GM21526 (cell line): ENCODE measurements around the gene TADA2B.

ENCODE experiments used
- ATAC-seq: cut with Tn5 transposase; IDR thresholded peaks from one replicate; pipeline ENCODE4 v1.9.1; 2021; ENCODE audit warnings: moderate library complexity; ENCODE audit not compliant: unreplicated experiment, low FRiP score

Gene TADA2B

GRCh38 chr4:7043284-7044136 lies at the start of gene TADA2B:
Gene TADA2B (plus strand): TSS chr4:7043372. CDS start chr4:7043580, 208 bp downstream.
- ATAC-seq, result peak; percentile 20

GRCh38 chr4:6996481-6996880 lies 46.7 kb upstream of the TADA2B start:
- ATAC-seq, result no peak

- no peak for ATAC-seq
Measured at GRCh38 chr4:6999172-7000086, 43.7 kb upstream of the TADA2B start.

GRCh38 chr4:7000421-7001176 lies 42.6 kb upstream of the TADA2B start:
- ATAC-seq, result no peak

- ATAC-seq, result no peak
Measured at GRCh38 chr4:7001271-7001670, 41.9 kb upstream of the TADA2B start.

- no peak for ATAC-seq
Measured at GRCh38 chr4:7002336-7002735, 40.8 kb upstream of the TADA2B start.

GRCh38 chr4:7003176-7003878 lies 39.8 kb upstream of the TADA2B start:
- no peak for ATAC-seq

- no peak for ATAC-seq
Measured at GRCh38 chr4:7003879-7004240, 39.3 kb upstream of the TADA2B start.

- ATAC-seq, result no peak
Measured at GRCh38 chr4:7004331-7004730, 38.8 kb upstream of the TADA2B start.

GRCh38 chr4:7005571-7005970 lies 37.6 kb upstream of the TADA2B start:
- no peak for ATAC-seq

GRCh38 chr4:7006411-7006810 lies 36.8 kb upstream of the TADA2B start:
- ATAC-seq, result no peak

- no peak for ATAC-seq
Measured at GRCh38 chr4:7007142-7007907, 35.8 kb upstream of the TADA2B start.

GRCh38 chr4:7007944-7008343 lies 35.2 kb upstream of the TADA2B start:
- ATAC-seq, result no peak

- ATAC-seq, result no peak
Measured at GRCh38 chr4:7009564-7009963, 33.6 kb upstream of the TADA2B start.

- ATAC-seq, result no peak
Measured at GRCh38 chr4:7013175-7013574, 30.0 kb upstream of the TADA2B start.

GRCh38 chr4:7014815-7015214 lies 28.4 kb upstream of the TADA2B start:
- no peak for ATAC-seq

- no peak for ATAC-seq
Measured at GRCh38 chr4:7015383-7016035, 27.7 kb upstream of the TADA2B start.

- no peak for ATAC-seq
Measured at GRCh38 chr4:7016086-7016485, 27.1 kb upstream of the TADA2B start.

- no peak for ATAC-seq
Measured at GRCh38 chr4:7016512-7016911, 26.7 kb upstream of the TADA2B start.
